ENCODE data around the gene TSHZ3.

TSHZ3 gene

DNA sequence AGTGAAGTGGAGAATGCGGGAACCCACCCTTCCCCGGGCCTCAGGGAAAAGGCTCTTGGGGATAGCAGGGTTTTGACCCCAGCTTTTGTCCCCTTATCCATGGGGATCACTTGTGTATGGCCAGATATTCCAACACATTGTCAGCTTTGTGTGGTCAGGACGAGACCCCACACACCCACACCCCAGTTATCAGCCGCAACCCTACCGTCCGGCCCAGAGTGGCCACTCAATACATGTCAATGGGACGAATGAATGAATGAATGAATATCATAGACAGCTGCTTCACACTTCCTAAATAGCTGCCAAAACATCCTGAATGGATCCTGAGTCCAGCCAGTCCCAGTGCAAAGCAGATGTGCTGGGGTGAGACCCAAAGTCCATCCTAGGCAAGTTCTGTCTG is 64.6 kb downstream of the TSHZ3 start:
- no peak for DNase-seq (ENCODE audit: low read depth in 3 of 3)

DNA sequence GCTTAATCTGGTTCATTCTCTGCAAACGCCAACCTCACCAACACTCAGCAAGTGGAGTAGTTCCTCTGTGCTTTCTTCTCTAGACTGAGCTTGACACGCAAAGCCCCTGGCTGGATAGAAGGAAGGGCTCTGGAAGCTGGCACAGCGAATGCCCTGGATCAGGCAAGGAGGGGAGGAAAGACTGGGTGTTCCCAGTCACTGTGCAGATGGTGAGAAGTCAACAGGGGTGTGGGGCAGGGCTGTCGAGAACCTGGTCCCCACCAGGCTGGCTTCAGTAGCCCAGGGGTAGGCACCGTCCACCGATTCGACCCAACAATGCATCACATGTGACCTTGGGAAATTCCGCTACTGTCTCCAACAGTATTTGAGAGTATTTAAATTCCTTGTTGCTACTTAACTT is 65.5 kb downstream of the TSHZ3 start:
- no peak for DNase-seq (ENCODE audit: low read depth in 3 of 3)

DNA sequence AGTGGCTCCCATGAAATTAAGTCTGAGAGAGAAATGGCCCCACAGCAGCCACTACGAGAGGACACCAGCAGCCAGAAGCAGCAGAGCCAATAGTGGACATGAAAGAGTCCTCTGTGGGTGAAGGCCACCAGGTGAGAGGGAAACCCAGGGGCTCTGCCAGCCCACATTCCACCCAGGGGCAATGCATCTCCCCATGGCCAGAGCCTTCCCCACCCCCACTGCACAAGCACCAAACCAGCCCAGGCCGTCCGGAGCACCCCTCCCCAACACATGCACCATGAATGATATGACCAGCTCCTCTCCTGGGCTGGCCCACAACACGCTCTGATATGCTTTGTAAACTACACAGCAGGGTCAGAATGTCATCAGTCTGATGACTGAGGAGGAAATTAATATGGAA is 66.9 kb downstream of the TSHZ3 start:
- no peak for DNase-seq (ENCODE audit: low read depth in 3 of 3)

DNA sequence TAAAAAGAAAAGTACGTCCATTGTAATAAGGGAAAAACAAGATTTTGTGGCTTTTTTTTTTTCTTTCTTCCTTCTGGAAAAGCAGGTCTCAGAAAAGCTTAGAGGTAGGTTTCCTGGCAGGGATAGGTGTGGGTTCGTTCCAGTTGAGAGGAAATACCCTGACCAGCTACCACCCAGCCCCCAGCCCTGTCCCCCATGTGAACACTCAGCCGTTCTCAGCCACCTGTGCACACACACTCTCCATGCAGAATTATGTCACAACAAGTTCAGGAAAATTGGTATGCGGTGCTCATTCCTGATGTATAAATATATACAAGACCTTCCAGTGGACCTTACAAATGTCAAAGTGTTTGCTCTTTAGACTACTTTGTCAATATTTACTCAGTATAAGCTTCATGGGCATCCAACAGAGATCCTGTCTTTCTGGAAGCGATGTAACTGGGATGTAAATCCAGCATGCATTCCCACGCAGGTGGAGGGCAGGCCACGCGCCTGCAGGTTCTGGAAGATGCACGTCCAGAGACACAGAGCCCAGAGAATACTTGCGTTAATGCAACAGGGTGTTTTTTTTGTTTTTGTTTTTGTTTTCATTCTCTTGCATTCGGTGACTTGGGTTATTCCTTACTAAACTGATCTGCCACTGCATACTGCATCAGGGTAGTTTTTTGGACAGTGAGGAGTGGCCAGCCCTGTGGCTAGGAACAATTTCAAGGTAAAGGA is 68.8 kb downstream of the TSHZ3 start:
- DNase-seq (ENCODE audit: low read depth in 3 of 3), result no peak

DNA sequence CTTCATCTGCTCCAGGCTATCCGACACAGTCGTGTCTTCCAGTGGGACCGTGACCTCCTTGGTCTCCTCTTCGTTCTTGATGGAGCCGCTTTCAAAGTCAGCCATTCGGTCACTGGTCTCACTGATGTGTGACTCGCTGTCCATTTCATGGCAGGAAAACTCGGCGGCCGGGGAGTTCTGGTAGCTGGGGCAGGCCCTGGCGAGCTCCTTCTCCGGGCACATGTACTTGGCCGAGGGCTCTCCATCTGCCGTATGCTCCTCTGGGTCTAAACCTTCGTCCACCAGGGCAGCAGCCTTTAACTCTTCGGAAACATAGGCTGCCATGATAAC is 69.8 kb downstream of the TSHZ3 start:
- DNase-seq (ENCODE audit: low read depth in 3 of 3), result no peak

DNA sequence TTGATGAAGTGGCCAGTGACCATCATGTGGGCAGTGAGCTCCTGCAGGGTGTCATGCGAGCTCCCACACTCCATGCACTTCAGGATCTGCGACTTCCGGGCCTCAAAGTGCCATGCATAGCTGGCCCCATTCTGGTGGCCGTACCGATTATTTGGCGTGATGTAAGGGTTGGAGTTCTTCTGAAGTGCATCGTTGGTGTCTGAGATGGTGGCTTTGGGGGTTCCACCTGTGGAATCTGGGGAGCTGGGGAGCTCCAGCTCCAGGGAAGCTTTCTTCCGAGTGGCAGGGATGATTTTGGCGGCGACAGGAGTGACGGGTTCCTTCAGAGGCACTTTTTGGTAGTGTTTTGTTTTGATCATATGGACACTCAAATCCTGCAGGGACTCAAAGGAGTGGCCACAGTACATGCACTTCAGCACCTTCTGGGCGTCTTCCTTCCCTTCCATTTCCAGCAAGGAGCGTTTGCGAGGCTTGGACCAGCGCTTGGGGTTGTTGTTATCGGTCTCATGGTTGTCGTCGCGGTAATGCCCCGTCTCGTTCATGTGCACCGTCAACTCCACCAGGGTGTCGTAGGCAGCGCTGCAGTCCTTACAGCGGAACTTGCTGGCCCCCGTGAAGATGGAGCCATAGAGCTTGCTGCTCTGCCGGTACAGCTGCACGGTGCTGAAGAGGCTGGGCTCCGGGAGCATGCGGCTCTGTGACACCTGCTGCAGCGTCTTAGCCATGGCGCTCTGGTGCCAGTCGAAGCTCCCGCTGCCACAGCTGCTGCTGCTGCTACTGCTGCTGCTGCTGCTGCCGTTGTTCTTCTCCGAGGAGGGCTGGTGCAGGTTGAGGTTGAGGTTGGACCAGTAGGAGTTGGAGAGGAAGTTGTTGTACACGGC is 70.4 kb downstream of the TSHZ3 start:
- no peak for DNase-seq (ENCODE audit: low read depth in 3 of 3)

DNA sequence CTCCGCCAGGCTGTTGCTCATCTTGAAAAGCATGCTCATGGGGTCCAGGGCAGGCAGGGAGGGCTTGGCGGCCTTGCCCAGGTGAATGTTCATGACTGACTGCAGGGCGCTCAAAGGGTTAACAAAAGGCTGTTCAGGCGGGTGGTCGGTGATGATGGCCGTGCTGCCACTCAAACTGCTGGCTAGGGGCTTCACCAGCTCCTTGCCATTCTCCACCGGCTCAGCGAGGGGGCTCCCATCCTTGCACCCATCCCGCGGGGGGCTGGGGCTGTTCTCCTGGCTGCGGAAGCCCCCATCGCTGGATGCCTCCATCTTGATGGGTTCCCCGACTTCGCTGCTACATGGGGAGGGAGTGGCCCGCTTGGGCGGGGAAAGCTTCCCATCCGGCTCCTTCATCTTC is 71.7 kb downstream of the TSHZ3 start:
- no peak for DNase-seq (ENCODE audit: low read depth in 3 of 3)

DNA sequence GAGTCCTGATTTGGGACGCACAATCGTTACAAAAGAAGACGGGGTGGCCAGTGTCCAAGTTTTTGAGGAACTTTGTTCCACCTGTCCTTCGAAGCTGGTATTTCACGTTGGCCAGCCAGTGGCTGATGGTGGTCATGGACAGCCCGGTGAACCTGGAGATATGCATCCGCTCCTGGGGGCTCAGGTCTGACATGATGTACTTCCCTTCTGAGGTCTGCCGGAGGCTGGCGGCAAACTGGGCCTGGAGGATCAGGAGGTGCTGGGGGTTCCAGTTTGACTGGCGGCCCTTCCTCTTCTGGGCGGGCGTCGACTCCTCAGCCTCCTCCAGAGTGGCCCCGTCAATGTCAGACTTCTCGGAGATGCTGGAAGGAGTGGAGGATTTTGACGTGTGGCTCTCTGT is 72.4 kb downstream of the TSHZ3 start:
- no peak for DNase-seq (ENCODE audit: low read depth in 3 of 3)

DNA sequence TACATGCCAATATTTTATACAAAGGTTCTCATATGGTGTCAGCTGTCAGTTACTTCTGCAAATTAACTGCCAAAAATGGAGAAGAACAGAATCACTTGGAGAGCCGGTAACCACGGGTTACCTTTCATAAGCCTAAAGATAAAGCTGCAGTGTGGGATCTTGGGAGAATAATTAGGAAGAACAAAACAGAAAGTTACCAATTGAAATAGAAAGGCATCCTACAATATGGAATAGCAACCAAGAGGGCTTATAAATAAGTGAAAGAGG is 74.2 kb downstream of the TSHZ3 start:
- no peak for DNase-seq (ENCODE audit: low read depth in 3 of 3)

DNA sequence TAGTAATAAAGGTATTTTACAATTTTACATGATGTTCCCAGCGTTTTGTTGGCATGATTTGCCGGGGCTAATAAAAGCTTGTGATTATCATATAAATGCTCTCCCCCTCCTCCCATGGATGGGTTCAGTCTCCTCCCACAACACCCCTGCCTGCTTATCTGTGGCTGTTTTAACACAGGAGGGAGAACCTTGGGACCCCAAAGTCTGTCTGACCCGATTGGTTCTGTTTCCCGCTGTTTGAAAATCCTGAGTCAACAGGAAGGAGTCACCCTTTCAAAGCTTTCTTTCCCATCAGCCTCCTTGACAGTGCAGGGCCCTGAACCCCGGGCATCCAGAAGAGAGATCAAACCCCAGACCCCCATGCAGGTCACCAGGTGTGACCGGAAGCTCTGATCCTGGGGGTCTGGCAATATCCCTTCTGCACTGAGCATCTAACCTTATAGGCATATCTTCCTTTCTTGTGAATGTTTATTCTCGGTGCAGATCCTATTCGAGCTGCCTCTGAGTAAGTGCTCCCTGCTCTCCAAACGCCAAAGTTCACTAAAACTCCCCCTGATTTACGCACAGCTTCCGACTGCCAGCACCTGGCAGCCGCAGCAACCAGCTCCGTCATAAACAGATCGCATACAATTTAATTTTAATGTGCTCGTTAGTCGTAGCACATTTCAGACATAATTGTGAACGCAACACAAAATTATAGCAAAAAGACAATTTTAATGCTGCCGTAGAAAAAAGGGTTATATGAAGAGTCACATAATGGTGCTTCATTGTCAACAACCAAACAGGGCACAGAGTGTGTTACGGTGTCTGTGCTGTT is 74.8 kb downstream of the TSHZ3 start:
- DNase-seq (ENCODE audit: low read depth in 3 of 3), result no peak

DNA sequence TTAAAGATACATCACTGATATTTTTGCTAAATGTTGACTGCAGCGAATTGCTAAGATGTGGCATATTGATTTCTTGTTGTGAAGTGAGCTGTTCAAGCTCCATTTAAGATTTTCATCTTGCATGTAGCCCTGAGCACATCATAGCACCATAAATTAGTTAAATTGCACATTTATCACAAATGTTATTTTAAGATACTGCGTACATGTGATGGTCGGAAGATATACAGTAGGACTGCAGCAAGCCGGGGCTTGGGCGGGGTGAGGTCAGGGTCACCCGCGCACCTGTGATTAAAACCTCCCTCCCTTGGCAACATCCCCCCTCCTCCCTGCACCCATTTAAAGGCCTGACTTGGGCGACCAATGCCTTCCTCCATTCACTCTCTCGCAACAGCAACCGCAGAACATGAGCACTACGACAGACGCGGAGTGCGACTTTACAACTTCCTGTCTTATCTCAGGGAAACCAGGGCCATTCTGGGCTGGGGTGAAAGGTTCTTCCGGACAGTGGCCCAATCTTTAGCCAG is 76.6 kb downstream of the TSHZ3 start:
- no peak for DNase-seq (ENCODE audit: low read depth in 3 of 3)

DNA sequence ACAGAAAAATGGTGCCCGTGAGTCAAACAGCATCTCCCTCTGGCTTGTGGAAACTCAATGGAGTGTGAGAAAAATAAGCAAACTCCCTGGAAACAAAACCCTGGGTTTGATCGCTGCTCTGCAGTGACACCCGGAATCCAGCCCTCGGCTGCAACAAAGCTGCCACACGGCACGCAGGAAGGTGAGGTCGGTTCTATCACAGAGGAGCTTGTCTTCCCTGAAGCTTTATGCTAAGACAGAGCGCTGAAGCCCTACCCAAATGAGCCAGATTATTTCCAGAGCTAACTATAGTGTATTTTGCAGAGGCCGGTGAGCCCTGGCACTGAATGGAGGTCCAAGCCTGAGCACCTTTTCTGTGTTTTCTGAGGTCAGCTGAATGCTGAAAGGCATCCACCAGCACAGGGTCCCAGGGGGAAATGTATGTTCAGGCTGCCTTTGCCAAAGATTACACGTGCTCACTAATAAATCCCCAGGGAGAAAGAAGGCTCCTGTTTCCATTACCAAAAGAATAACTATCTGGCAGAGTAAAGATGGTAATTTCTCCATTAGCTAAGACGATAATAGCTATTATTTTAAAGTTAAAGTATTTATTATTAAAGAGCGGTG is 77.8 kb downstream of the TSHZ3 start:
- DNase-seq (ENCODE audit: low read depth in 3 of 3), result no peak

DNA sequence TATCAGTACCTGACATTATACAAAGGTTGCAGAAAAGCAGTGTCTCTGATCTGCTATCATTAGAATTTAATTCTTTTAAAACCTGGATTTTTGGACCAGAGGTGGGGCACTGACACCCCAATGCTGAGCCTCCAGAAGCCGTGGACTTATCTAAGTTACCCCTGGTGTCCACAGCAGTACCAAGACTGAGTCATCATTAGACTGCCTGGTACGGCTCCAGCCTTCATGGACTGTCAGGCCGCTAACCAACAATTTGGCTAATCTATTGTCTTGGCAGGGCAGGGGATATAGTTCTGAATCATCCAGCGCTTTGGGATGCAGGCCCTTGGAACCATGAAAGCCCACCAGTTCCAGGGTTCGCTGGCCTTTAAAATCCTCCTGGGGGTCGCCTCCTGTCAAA is 78.3 kb downstream of the TSHZ3 start:
- no peak for DNase-seq (ENCODE audit: low read depth in 3 of 3)

DNA sequence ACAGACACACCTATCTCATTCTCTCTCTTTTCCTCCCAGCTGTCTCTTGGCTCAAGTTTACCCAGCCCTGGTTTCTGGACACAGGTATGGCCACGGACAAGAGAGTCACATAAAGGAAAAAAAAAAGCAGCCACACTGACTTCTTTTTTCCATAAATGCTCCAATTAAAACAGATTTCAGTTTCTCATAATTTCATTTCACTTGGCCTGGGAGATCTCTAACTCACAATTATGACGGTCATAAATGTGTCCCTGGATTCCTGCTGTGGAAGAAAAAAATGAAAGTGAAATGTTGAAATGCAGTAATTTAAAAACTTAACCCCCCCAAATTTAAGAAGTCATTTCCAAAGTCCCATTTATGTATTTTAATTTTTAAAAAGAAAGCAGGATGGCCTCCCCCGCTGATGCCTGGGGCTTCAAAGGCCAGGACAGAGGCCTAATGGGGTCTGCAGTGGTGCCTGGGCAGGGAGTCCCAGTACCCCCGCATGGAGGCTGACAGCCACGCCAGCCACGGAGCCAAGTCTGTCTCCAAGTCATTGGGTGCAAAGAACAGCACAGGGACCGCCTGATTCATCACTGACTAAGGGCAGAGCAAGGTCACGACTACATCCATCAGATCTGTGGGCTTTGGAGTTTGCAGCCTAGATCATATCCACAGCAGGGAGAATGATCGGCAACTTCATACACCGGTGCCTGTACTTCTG is 79.7 kb downstream of the TSHZ3 start:
- DNase-seq (ENCODE audit: low read depth in 3 of 3), result no peak

DNA sequence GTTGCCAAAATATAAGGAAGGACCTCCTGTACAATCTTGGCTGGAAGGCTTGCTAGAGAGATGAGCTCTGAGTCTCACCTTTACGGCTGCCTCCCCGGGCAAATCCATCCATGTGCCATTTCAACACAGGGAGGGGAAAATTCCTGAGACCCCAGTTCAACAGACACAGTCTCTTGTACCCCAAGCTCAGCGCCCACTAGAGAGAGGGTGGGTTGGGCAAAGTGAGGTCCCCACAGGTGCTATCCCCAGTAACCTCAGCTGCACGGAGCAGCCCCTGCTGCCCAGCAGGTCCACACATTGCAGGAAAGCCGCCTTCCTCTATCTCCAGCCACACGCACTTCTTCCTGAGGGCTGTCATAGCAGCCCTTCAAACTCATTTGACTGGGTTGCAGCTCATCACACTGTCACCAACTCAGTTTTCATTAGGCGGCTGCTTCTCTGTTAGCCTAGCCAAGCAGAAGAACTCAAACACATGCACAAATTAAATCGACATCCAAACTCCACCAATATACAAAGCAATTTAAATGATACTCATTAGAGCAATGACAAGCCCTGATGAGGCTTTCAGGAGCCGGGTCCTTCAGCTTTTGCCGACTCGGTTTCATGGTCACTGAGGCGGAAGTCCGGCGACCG is 80.4 kb downstream of the TSHZ3 start:
- DNase-seq (ENCODE audit: low read depth in 3 of 3), result no peak

DNA sequence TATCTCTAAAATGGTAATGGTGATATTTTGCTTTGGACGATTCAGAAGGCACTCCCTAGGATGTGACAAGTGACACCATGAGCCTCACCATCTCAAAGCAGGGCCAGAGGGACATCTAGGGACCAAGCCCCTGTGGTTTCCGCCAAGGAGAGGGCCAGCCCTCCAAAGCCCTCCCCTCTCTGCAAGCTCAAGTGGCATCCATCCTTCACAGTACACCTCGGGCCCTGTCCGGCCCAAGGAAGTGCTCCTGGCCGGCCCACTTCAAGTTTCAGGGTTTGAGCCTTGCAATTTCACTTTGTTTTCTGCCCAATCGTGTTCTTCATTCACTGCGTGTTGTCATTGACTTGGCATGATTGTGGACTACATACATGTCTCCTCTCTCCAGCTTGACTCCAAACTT is 82.5 kb downstream of the TSHZ3 start:
- DNase-seq (ENCODE audit: low read depth in 3 of 3), result no peak

DNA sequence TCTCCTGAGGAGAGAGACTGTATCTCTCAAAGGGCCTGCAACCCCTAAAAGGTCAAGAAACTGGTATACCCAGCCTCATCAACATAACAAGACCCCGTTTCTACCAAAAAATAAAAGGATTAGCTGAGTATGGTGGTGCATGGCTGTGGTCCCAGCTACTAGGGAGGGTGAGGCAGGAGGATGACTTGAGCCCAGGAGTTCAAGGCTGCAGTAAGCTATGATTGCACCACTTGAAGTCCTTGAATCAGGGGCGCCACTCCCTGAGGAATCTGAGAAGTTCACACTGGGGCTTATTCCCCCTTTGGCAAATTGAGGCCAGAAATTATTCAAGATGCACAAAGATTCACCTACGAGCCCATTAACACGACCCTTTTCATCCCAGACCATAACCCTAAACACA is 83.0 kb downstream of the TSHZ3 start:
- DNase-seq (ENCODE audit: low read depth in 3 of 3), result no peak

DNA sequence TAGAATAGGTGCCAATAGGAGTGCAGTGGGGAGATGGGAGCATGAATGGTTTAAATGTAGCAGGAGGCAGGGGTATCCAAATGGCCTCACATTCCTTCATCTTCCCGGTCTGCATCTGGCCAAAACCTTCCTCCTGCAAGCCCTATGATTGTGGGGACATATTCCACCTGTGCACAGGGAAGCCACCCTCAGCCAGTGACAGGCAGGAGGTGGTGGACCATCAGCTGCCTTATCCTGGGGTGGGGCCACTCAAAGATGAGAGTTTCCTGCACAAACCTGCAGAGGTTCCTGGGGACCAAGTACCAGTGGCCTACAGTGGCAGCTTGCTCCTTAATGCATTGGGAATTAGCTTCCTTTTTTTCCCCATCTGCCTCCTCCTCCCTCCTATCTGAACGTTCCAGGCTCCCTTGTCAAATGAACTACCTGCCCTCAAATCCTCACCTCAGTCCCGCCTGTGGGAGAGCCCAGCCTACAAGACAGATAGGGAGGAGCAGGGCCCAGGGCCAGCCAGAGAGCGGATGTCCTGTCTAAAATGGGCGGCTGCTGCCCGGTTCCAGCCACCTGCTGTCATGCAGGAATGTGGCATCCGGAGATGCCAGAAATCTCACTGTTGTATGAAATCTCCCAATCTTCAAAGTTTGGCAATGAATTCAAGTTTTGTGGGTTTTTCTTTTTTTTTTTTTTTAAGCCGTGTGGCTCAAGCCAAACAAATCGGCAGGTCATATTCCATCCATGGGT is 85.0 kb downstream of the TSHZ3 start:
- DNase-seq (ENCODE audit: low read depth in 3 of 3), result no peak

DNA sequence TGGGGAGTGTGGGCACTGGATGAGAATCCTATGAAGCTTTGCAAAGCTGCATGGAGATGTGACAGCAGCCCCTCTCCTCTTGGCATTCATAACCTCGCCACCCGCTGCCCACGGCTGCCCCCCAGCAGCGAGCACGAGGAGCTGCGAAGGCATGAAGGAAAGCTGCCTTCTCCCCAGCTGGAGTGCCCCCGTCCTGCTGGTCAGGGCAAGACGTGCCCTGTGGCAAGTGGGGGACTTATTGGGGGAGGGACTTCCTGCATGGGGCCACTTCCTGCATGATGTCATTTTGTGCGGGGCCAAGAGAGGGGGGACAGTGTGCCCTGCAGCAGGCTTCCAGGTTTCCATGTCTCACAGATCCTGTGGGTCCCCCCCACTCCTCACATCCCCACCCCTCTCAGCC is 85.9 kb downstream of the TSHZ3 start:
- DNase-seq (ENCODE audit: low read depth in 3 of 3), result no peak

DNA sequence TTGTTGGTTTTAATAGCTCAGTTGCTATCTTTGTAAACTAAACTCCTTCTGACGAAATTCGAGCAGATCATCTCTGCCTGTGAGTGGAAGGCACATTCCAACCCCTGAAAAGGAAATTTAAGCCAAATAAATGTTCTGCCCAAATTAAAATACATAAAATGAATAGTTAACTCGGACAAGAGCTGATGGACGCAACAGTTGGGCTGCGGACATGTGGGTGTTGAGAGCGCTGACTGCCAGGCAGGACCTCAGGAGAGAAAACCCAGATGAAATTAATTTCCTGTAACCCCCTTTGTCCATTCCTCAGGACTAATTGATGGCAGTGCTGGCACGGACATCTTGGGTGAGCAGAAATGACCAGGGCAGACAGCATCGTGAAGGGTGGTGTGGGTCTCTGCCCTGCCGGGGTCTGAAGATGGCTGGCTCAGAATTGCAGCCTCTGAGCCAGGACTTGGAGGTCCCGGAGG is 86.5 kb downstream of the TSHZ3 start:
- no peak for DNase-seq (ENCODE audit: low read depth in 3 of 3)

All from stimulated activated CD4-positive, alpha-beta T cell treated with anti-CD3 and anti-CD28 coated beads, TNF-alpha, amount 100 ng/mL, for 4 hours (primary cell).